ENCODE data around the gene DNASE1L2. TPM values are rescaled to one million over a fixed set of nuclear protein-coding genes. Genes with fewer than 3 reads are reported as not detected.

Gene DNASE1L2, protein sequence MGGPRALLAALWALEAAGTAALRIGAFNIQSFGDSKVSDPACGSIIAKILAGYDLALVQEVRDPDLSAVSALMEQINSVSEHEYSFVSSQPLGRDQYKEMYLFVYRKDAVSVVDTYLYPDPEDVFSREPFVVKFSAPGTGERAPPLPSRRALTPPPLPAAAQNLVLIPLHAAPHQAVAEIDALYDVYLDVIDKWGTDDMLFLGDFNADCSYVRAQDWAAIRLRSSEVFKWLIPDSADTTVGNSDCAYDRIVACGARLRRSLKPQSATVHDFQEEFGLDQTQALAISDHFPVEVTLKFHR
- 3.8 and 7.3 TPM in 2 replicates for total RNA-seq (2013; cell fraction: nucleolus; rRNA removed)
- total RNA-seq (2014; rRNA removed) (0.71 and 1.2 TPM in 2 replicates), total RNA-seq (2014; rRNA removed; fragmentation: Illumina TruSeq; extraction: Trizol) (0.22 and 0.23 TPM in 2 replicates), total RNA-seq (2021) (0.93 and 1.5 TPM in 2 replicates), polyA plus RNA-seq (2011; rRNA removed) (0.36 and 0.76 TPM in 2 replicates), polyA plus RNA-seq (2014; fragmentation: Illumina TruSeq; extraction: Trizol) (0.06 TPM in 1 of 2 replicates, not detected in the other), polyA plus RNA-seq (2014; fragmentation: Nextera tagmentation; extraction: Ambion mirVana) (under 1 TPM; 0.10 to 0.13 TPM), polyA plus RNA-seq (2014; rRNA removed) (0.79 and 1.7 TPM in 2 replicates), polyA plus RNA-seq (2016; fragmentation: Nextera tagmentation; extraction: Ambion mirVana) (under 1 TPM; 0.20 to 0.36 TPM), polyA minus RNA-seq (2011; rRNA and poly(A)+ RNA removed) (0.46 and 0.51 TPM in 2 replicates), Bru-seq, nascent RNA (percentile 32 among the genes with signal in this experiment), BruChase-seq, experiment 1, labeled RNA remaining after a 6-hour chase (percentile 43 among the genes with signal in this experiment), BruChase-seq, experiment 2, labeled RNA remaining after a 2-hour chase (percentile 43 among the genes with signal in this experiment)
- polyA plus RNA-seq (2011; ENCODE audit: low read depth): not detected
- 0.88 and 2.8 TPM in 2 replicates for polyA plus RNA-seq (2011; cell fraction: cytosol; rRNA removed)
- polyA plus RNA-seq (2011; cell fraction: nucleus; rRNA removed): 23.0 and 27.6 TPM in 2 replicates
- 0.26 and 0.46 TPM in 2 replicates for polyA plus RNA-seq (2012)
- 0.42 TPM in 1 of 2 replicates, not detected in the other for polyA minus RNA-seq (2011; cell fraction: cytosol; rRNA and poly(A)+ RNA removed)
- polyA minus RNA-seq (2011; cell fraction: nucleus; rRNA and poly(A)+ RNA removed): 2.1 and 4.7 TPM in 2 replicates
- long read RNA-seq, experiment 1: 0 reads
- long read RNA-seq, experiment 2: 0 reads

DNA sequence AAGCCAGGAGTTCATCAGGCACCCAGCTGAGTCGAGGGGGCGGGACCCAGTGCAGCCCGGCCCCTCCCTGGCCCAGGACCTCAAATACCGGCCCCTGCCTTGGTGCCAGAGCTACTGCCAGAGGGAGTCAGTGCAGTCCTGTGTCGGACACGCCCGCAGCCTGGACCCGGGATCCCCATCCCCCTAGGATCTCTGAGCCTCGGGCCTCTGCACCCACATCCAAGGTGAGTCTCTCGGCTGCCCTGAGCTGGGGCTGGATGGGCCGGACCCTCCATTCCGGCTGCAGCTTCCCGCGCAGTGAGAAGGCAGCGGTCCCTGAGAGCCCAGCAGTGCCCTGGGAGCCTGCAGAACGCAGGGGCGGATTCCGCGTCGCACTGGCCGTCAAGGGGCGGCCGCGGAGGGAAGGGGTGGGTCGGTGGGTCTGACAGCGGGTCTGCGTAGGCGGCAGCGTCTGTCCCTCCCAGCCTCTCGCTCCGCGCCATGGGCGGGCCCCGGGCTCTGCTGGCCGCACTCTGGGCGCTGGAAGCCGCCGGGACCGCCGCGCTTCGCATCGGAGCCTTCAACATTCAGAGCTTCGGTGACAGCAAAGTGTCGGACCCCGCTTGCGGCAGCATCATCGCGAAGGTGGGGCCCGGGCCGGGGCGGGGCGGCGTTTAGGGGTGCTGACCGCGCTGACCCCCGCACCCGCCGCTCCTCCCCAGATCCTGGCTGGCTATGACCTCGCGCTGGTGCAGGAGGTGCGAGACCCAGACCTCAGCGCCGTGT, at the start of gene DNASE1L2:
Gene DNASE1L2 (plus strand): TSS at position 108 of the 765 bp plus-strand sequence. CDS start 373 bp downstream, at position 481.
- CTCF ChIA-PET: no interaction called here
- H3K79me2 ChIP-seq (ENCODE audit: control insufficient read depth, insufficient read depth, low read length): no peaks in the 10 kb centered on the region
- H2AFZ ChIP-seq (ENCODE audit: control insufficient read depth, low read depth, low read length): no peak within 1 kb of the TSS
- no peaks in the 10 kb centered on the region for H3K4me1 ChIP-seq (ENCODE audit: control insufficient read depth, insufficient read depth, low read length)
- 64% methylated on average over 58 of the region's 64 CpGs for WGBS (ENCODE audit: insufficient coverage, insufficient replicate concordance, low lambda C conversion rate, missing lambda C conversion rate)
- H3K4me2 ChIP-seq (ENCODE audit: control insufficient read depth, insufficient read depth): no peak within 1 kb of the TSS
- DNase-seq (ENCODE audit: low read depth, low spot score) (no peak), ATAC-seq (peak; percentile 12; the same call in 1 of the 3 replicates), FAIRE-seq (no peak)
- SMC1A ChIA-PET (ENCODE audit: uncharacterized antibody, unreplicated experiment): no interaction called here
- no peak within 1 kb of the TSS for H3K4me3 ChIP-seq
- peaks cover 0 to 28% of the 10 kb centered on the region in 2 experiments; a peak in 3 of 4 replicates for H3K36me3 ChIP-seq (ENCODE audit: control insufficient read depth in 2 of 2, insufficient read depth in 2 of 2, low read length in 1 of 2)
- H3K9ac ChIP-seq (ENCODE audit: control insufficient read depth, insufficient read depth, low read length): no peak within 1 kb of the TSS
- no peaks in the 10 kb centered on the region for H3K9me3 ChIP-seq (replicated peaks; ENCODE audit: control insufficient read depth, insufficient read depth, low read length)
- no peaks in the 10 kb centered on the region for H3K27me3 ChIP-seq (replicated peaks in 1 of 2; ENCODE audit: control insufficient read depth in 2 of 2, insufficient read depth in 2 of 2, low read length in 1 of 2)
- intact Hi-C loops (cut with micrococcal nuclease; ENCODE audit: unreplicated experiment) (no loop called here), in situ Hi-C loops (cut with MboI) (no loop called here)
- POLR2A ChIA-PET: no interaction called here
- no TSS peak for BruUV-seq (replicated peaks)
- no peaks in the 10 kb centered on the region for H4K20me1 ChIP-seq (ENCODE audit: control insufficient read depth, insufficient read depth)
- RAD21 ChIA-PET (ENCODE audit: unreplicated experiment): no interaction called here
- no peak within 1 kb of the TSS for H3K27ac ChIP-seq (ENCODE audit: control insufficient read depth, insufficient read depth)
- TF ChIP-seq NR2C1 (IDR thresholded peaks at IDR 0.05): no peak
- TF ChIP-seq, protein P1, sequence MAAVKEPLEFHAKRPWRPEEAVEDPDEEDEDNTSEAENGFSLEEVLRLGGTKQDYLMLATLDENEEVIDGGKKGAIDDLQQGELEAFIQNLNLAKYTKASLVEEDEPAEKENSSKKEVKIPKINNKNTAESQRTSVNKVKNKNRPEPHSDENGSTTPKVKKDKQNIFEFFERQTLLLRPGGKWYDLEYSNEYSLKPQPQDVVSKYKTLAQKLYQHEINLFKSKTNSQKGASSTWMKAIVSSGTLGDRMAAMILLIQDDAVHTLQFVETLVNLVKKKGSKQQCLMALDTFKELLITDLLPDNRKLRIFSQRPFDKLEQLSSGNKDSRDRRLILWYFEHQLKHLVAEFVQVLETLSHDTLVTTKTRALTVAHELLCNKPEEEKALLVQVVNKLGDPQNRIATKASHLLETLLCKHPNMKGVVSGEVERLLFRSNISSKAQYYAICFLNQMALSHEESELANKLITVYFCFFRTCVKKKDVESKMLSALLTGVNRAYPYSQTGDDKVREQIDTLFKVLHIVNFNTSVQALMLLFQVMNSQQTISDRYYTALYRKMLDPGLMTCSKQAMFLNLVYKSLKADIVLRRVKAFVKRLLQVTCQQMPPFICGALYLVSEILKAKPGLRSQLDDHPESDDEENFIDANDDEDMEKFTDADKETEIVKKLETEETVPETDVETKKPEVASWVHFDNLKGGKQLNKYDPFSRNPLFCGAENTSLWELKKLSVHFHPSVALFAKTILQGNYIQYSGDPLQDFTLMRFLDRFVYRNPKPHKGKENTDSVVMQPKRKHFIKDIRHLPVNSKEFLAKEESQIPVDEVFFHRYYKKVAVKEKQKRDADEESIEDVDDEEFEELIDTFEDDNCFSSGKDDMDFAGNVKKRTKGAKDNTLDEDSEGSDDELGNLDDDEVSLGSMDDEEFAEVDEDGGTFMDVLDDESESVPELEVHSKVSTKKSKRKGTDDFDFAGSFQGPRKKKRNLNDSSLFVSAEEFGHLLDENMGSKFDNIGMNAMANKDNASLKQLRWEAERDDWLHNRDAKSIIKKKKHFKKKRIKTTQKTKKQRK (IDR thresholded peaks at IDR 0.05; ENCODE audit: low read depth, low read length): no peak
- no peak for TF ChIP-seq SMAD5 (IDR thresholded peaks at IDR 0.05; ENCODE audit: low read depth)
- no peak for TF ChIP-seq STAT3 (IDR thresholded peaks at IDR 0.05; ENCODE audit: low read depth, low read length)
- TF ChIP-seq, protein P2, sequence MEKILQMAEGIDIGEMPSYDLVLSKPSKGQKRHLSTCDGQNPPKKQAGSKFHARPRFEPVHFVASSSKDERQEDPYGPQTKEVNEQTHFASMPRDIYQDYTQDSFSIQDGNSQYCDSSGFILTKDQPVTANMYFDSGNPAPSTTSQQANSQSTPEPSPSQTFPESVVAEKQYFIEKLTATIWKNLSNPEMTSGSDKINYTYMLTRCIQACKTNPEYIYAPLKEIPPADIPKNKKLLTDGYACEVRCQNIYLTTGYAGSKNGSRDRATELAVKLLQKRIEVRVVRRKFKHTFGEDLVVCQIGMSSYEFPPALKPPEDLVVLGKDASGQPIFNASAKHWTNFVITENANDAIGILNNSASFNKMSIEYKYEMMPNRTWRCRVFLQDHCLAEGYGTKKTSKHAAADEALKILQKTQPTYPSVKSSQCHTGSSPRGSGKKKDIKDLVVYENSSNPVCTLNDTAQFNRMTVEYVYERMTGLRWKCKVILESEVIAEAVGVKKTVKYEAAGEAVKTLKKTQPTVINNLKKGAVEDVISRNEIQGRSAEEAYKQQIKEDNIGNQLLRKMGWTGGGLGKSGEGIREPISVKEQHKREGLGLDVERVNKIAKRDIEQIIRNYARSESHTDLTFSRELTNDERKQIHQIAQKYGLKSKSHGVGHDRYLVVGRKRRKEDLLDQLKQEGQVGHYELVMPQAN (conservative IDR thresholded peaks at IDR 0.05): no peak
- TF ChIP-seq GATAD2B (conservative IDR thresholded peaks at IDR 0.05; ENCODE audit: low read depth): no peak
- TF ChIP-seq, protein P3, sequence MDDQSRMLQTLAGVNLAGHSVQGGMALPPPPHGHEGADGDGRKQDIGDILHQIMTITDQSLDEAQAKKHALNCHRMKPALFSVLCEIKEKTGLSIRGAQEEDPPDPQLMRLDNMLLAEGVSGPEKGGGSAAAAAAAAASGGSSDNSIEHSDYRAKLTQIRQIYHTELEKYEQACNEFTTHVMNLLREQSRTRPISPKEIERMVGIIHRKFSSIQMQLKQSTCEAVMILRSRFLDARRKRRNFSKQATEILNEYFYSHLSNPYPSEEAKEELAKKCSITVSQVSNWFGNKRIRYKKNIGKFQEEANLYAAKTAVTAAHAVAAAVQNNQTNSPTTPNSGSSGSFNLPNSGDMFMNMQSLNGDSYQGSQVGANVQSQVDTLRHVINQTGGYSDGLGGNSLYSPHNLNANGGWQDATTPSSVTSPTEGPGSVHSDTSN (IDR thresholded peaks at IDR 0.05; ENCODE audit: insufficient replicate concordance, low read depth, low read length): no peak
- TF ChIP-seq PAX8 (IDR thresholded peaks at IDR 0.05): no peak
- no peak for TF ChIP-seq RELA (IDR thresholded peaks at IDR 0.05; ENCODE audit: borderline replicate concordance, partially characterized antibody)
- TF ChIP-seq, protein P4, sequence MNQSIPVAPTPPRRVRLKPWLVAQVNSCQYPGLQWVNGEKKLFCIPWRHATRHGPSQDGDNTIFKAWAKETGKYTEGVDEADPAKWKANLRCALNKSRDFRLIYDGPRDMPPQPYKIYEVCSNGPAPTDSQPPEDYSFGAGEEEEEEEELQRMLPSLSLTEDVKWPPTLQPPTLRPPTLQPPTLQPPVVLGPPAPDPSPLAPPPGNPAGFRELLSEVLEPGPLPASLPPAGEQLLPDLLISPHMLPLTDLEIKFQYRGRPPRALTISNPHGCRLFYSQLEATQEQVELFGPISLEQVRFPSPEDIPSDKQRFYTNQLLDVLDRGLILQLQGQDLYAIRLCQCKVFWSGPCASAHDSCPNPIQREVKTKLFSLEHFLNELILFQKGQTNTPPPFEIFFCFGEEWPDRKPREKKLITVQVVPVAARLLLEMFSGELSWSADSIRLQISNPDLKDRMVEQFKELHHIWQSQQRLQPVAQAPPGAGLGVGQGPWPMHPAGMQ (IDR thresholded peaks at IDR 0.05; ENCODE audit: borderline replicate concordance): no peak

All from GM12878 (cell line).